Measurements from ENCODE around the gene MPG.

MPG gene

DNA sequence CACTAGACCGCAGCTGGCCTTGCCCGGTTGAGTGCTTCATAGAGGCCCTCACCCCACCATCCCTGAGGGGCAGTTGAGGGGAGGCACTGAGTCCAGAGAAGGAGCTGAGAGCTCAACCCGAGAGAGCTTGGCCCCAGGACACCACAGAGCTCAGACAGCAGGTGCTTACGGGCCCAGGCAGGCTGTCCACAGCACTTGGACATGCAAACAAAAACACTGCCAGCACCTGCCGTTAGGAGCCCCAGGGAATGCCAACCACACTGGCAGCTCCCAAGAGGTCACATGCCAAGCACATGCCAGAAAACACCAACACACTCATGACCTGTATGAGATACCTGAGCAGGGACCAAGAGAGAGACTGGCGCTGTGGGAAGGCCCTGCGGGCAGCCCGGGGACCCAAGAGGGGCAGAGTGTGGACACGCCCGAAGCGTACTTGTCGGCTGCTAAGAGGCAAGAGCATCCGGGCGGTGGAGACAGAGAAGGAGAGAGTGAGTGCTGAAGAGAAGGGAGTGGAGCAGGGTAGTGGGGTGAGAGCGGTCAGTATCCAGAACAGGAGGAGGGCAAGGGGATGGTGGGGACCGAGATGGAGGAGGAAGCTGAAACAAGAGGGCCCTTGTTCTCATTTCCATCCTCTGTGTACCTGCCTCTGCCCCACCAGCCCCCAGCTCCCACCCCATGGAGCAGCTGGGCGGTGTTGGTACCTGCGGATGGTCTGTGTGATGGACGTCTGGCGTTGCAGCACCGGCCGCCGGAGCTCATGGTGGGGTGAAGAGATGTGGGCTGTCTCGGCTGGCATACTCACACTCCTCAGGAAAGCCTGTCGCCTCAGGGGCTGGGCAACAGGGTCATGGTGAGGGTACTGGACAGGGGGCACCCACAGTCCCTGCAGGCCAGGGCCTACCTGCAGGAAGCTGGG is 13.8 kb upstream of the MPG start:
- TF ChIP-seq, protein P1, sequence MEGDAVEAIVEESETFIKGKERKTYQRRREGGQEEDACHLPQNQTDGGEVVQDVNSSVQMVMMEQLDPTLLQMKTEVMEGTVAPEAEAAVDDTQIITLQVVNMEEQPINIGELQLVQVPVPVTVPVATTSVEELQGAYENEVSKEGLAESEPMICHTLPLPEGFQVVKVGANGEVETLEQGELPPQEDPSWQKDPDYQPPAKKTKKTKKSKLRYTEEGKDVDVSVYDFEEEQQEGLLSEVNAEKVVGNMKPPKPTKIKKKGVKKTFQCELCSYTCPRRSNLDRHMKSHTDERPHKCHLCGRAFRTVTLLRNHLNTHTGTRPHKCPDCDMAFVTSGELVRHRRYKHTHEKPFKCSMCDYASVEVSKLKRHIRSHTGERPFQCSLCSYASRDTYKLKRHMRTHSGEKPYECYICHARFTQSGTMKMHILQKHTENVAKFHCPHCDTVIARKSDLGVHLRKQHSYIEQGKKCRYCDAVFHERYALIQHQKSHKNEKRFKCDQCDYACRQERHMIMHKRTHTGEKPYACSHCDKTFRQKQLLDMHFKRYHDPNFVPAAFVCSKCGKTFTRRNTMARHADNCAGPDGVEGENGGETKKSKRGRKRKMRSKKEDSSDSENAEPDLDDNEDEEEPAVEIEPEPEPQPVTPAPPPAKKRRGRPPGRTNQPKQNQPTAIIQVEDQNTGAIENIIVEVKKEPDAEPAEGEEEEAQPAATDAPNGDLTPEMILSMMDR (IDR thresholded peaks at IDR 0.05; ENCODE audit: low read depth, low read length) = no peak

DNA sequence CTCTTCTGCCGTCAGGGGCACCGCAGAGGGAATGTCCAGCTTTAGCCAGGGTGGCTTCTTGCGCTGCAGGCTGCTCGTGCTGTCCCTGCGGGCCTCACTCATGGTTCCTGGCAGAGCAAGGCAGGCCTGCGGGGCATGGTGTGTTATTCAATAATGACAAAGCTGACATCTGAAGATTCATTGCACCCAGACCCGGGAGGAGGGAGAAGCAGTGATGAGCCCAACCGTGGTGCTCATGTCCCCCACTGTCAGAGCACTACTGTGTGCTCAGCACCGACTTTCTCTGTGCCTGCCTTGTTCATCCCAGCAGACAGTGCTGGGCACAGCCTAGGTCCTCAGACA is 13.1 kb upstream of the MPG start:
- DNase-seq (ENCODE audit: low read depth in 2 of 2) = no peak
- H3K4me3 ChIP-seq (replicated peaks in 1 of 2; ENCODE audit: low read depth in 2 of 2, low read length in 2 of 2) = no peak overlapping the region
- TF ChIP-seq, protein P1 (IDR thresholded peaks at IDR 0.05; ENCODE audit: low read depth, low read length) = no peak

More for the DNA sequence above, 13.8 kb upstream of the MPG start:
- no peak for DNase-seq (ENCODE audit: low read depth in 2 of 2)
- H3K4me3 ChIP-seq (replicated peaks in 1 of 2; ENCODE audit: low read depth in 2 of 2, low read length in 2 of 2) = no peak overlapping the region

DNA sequence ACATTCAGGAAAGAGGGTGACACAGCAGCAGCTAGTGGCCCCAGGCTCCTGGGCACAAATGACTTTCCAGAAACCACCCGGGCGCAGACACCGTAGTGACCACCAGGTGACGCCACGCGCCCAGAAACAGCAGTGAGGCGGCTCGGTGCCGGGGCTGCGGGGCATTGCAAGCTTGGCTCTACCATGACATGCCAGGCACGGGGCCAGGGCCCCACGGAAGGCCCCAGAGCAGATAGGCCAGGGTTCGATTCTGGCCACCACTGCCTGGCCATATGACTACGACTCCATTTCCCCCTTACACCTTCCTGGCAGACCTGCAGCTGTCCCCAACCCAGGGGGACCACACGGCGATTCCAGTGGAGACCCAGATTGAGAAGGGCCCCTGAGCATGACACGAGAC is 12.3 kb upstream of the MPG start:
- TF ChIP-seq, protein P1 (IDR thresholded peaks at IDR 0.05; ENCODE audit: low read depth, low read length) = peak; percentile 97
- no peak overlapping the region for H3K4me3 ChIP-seq (replicated peaks in 1 of 2; ENCODE audit: low read depth in 2 of 2, low read length in 2 of 2)
- peak; percentile 74 to 84 for DNase-seq (ENCODE audit: low read depth in 2 of 2)

DNA sequence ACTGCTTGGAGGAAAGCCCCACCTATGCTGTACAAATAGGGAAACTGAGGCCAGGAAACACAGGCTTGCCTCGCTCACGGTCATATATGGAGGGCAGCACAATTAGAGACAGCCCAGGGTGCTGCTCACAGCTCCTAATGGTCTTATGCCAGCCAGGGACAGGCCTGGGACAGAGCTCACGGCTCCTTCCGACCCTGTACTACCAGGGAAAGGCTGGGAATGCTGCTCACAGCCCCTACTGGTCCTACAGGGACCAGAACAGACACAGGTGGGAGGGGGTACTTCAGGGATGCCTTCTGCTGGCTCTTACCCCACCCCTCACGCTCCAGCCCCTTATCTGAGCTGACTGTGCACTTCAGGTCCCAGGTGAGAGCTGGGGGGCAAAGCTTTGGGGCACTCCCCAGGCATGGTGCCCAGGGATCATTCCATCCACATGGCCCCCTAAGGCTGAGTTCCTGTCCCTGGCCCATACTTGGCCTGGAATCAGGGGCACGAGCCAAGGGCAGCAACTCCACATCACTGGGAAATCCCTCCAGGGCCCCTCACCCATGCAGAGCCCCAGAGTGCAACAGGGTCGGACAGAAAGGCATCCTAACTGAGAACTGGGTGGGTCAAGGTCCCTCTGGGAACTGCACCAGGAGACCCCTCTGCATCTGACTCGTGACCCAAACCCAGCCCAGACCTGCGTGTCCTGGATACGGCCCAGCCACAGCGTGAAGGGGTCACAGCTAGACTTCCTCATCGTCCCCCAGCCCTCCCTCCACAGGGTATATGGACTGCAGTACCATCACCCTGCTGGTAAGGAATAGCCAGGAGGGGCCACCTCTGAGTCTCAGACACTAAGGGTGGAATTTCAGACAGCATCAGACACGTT is 11.5 kb upstream of the MPG start:
- no peak overlapping the region for H3K4me3 ChIP-seq (replicated peaks in 1 of 2; ENCODE audit: low read depth in 2 of 2, low read length in 2 of 2)
- no peak for DNase-seq (ENCODE audit: low read depth in 2 of 2)
- TF ChIP-seq, protein P1 (IDR thresholded peaks at IDR 0.05; ENCODE audit: low read depth, low read length) = no peak

DNA sequence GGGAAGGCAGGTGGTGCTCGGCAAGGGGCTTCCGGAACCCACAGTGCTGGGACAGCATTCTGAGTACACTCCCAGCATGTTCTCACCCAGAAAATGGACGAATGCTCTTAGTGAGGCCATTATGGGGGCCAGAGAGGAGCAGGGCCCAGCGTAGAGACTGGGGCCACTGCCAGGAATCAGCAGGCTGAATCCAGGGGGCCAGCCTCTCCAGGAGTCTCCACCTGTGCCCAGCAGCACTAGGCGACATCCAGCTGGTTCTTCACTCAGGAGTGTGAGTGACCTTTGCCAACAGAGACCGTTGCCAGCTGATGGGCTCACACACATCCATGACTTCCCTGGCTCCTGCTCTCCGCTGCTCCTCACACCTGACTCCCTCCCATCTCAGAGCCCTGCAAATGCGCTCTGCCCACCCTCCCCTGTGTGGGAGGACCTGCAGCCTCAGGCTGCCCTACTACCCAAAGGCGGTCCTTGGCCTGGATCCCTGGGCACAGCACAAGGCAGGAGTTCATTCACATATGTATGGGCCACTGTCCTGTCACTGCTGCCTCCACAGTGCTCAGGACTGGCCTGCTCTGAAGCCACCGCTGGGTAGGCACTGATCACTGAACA is 10.7 kb upstream of the MPG start:
- TF ChIP-seq, protein P1 (IDR thresholded peaks at IDR 0.05; ENCODE audit: low read depth, low read length) = no peak
- DNase-seq (ENCODE audit: low read depth in 2 of 2) = no peak
- H3K4me3 ChIP-seq (replicated peaks in 1 of 2; ENCODE audit: low read depth in 2 of 2, low read length in 2 of 2) = no peak overlapping the region

DNA sequence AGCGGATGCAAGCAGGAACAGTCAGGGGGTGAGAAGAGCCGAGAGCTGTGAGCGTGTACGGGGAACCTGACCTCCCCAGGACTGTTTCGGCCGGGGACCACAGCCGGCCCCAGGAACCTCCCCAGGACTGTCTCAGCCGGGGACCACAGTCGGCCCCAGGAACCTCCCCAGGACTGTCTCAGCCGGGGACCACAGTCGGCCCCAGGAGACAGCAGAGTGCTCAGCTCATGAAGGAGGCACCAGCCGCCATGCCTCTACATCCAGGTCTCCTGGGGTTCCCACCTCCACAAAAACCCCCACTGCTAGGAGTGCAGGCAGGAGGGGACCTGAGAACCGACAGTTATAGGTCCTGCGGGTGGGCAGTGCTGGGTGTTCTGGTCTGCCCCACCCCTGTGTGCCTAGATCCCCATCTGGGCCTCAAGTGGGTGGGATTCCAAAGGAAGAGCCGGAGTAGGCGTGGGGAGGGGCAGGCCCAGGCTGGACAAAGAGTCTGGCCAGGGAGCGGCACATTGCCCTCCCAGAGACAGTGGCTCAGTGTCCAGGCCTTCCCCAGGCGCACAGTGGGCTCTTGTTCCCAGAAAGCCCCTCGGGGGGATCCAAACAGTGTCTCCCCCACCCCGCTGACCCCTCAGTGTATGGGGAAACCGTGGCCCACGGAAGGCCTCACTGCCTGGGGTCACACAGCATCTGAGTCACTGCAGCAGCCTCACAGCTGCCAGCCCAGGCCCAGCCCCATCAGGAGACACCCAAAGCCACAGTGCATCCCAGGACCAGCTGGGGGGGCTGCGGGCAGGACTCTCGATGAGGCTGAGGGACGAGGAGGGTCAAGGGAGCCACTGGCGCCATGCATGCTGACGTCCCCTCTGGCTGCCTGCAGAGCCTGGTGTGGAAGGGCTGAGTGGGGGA is 9.9 kb upstream of the MPG start:
- no peak overlapping the region for H3K4me3 ChIP-seq (replicated peaks in 1 of 2; ENCODE audit: low read depth in 2 of 2, low read length in 2 of 2)
- TF ChIP-seq, protein P1 (IDR thresholded peaks at IDR 0.05; ENCODE audit: low read depth, low read length) = no peak
- DNase-seq (ENCODE audit: low read depth in 2 of 2) = peak; percentile 33 to 35

Data from cardiac fibroblast (primary cell).